Upper lobe of left lung (tissue), 4 donors: ENCODE results near the gene FMNL2.

Experiments used
- CTCF ChIP-seq, 6 experiments: fragments of 450-650 bp in 4 of 6; fragments of 200-600 bp in 2 of 6; sonication (generic) in 2 of 6; IDR thresholded peaks; one replicate each; pipeline ENCODE4 v1.5.1; 2016 to 2019; ENCODE audit warnings: antibody characterized with exemption in 6 of 6
- EP300 ChIP-seq, 4 donors: sonication (generic); formaldehyde crosslinking; IDR thresholded peaks; one replicate each; pipeline ENCODE4 v1.5.1; 2017; ENCODE audit warnings: antibody characterized with exemption in 4 of 4, control low read depth in 2 of 4
- POLR2A ChIP-seq, 4 donors: fragments of 450-650 bp; IDR thresholded peaks; one replicate each; pipeline ENCODE4 v1.5.1; 2016 to 2017; ENCODE audit warnings: antibody characterized with exemption in 4 of 4, mild to moderate bottlenecking in 2 of 4
- POLR2AphosphoS5 ChIP-seq, 2 donors: sonication (generic); formaldehyde crosslinking; IDR thresholded peaks; one replicate each; pipeline ENCODE4 v1.5.1; 2017; ENCODE audit warnings: antibody characterized with exemption in 2 of 2

GRCh38 chr2:152376385-152376784 is 41.4 kb downstream of the FMNL2 start:
- TF ChIP-seq CTCF (IDR thresholded peaks at IDR 0.05) (no peak), POLR2AphosphoS5 (IDR thresholded peaks at IDR 0.05) (no peak), POLR2A (IDR thresholded peaks at IDR 0.05) (no peak), EP300 (IDR thresholded peaks at IDR 0.05) (no peak)
